GM13977 (cell line): ENCODE results near the gene PGAP1.

Experiments
- DNase-seq: peaks from one replicate; pipeline ENCODE4 v3.0.0; 2012; ENCODE audit warnings: low spot score
- in situ Hi-C: fragments of 300-500 bp; cut with MboI; formaldehyde crosslinking; loops from one replicate; pipeline ENCODE4 v1.12.0; 2022; ENCODE audit warnings: low sequenced_read_pairs, low pct_unique_long_range_greater_than_20kb, mixed read lengths, inconsistent platforms; ENCODE audit not compliant: unreplicated experiment
- TF ChIP-seq, protein P1 (sequence below): IDR thresholded peaks from 2 replicates; pipeline ENCODE4 v1.5.1; 2012; ENCODE audit warnings: mild to moderate bottlenecking, control low read depth; ENCODE audit not compliant: insufficient read depth; ENCODE audit errors: extremely low read depth, missing control alignments

Gene PGAP1

DNA sequence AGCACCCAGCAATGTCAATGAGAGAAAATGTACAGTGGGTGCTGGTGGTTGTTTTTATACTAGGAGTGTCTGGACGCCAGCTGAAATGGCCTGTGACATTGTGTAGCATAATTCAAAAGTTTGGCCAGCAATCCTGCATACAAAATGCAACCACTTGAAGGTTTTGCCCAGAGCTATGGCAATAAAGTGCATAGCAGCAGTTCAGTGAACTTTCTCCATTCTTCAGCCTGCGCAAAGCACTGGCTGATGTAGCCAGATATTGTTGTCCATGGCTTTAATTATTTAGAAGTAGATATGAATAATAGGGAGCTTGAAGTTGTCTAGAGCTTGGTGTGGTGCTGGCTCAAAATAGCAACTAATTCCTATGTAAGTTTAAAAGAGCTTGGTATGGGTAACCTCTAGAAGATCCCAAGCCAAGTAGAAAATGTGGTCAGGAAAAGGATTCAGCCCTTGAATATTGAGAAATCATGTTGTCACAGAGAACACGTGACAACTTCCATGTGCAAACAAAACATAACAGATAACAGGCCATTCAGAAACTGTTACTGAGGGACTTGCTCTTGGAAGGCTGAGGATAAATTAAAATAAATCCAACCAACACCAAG is 33.3 kb upstream of the PGAP1 start:
- TF ChIP-seq, protein P1, sequence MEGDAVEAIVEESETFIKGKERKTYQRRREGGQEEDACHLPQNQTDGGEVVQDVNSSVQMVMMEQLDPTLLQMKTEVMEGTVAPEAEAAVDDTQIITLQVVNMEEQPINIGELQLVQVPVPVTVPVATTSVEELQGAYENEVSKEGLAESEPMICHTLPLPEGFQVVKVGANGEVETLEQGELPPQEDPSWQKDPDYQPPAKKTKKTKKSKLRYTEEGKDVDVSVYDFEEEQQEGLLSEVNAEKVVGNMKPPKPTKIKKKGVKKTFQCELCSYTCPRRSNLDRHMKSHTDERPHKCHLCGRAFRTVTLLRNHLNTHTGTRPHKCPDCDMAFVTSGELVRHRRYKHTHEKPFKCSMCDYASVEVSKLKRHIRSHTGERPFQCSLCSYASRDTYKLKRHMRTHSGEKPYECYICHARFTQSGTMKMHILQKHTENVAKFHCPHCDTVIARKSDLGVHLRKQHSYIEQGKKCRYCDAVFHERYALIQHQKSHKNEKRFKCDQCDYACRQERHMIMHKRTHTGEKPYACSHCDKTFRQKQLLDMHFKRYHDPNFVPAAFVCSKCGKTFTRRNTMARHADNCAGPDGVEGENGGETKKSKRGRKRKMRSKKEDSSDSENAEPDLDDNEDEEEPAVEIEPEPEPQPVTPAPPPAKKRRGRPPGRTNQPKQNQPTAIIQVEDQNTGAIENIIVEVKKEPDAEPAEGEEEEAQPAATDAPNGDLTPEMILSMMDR, result no peak
- in situ Hi-C loops, result no loop called here
- no peak for DNase-seq

DNA sequence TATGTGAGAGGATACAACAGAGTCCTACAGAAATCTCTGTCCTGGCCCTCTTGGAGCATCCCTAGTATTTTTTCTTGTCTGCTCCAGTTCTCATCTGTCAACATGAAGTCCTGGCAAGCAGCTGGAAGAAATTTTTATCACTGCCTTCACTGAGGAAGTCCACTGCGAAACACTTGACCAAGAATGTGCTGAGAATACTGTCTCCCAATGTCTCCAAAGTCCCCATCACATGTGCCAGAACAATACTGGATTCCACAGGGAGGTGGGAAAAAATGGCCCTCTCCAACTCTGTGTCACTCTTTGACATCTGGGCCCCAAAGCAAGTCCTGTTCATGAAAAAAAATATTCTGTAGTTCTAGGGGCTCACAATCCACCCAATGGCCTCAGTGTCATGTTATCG is 32.8 kb upstream of the PGAP1 start:
- no peak for DNase-seq
- TF ChIP-seq, protein P1, result no peak
- in situ Hi-C loops, result no loop called here

DNA sequence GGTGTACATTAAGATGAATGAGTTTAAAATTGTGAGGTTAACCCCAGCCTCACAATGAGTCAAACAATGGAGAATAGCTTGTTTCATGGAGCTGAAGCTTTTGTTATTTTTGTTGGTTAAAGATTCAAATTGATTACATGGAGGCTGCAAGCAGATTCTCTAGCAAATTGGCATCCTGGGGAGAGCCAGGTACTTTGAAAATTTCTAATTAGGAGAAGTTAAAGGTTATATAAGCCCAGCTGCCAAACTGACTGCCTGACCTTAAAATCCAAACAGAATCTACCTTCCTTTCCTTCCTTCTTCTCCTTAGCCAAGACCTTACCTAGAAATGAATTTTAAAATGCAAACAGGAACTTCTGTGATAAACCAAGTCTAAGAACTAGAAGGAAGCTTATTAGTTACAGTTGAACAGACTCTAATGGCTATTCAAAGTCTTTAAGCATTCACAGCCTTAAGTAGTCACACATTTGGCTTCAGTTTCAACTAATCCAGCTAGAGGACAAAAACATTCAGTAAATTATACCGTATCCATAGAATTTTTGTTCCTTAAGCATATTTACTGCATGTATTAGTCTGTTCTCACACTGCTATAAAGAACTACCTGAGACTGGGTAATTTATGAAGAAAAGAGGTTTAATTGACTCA is 31.5 kb upstream of the PGAP1 start:
- in situ Hi-C loops, result no loop called here
- TF ChIP-seq, protein P1, result no peak
- DNase-seq, result no peak

DNA sequence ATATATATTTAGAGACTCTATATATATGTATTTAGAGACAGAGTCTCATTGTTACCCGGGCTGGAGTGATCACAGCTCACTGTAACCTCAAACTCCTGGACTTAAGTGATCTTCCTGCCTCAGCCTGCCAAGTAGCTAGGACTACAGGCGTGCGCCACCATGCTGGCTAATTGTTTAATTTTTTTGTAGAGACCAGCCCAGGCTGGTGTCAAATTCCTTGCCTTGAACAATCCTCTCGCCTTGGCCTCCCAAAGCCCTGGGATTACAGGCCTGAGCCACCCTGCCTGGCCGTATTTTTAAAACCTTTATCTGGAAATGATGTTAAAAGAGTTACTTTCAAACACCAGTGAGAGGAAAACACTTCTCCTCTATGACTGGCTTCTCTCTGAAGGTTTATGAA is 30.9 kb upstream of the PGAP1 start:
- in situ Hi-C loops, result no loop called here
- TF ChIP-seq, protein P1, result no peak
- no peak for DNase-seq

DNA sequence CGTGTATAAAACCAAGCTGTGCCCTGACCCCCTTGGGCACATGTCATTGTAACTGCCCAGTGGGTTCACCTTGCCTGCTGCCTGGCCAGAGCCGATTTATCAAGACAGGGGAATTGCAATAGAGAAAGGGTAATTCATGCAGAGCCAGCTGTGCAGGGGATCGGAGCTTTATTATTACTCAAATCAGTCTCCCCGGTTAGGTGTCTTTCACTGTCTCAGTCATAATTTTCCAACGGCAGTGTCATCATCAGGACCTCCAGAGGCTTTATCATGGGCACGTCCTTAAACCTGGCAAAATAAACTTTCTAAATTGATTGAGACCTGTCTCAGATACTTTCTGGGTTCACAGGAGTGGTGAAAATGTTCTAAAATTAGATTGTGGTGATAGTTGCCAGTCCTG is 29.6 kb upstream of the PGAP1 start:
- DNase-seq, result no peak
- TF ChIP-seq, protein P1, result no peak
- in situ Hi-C loops, result no loop called here

DNA sequence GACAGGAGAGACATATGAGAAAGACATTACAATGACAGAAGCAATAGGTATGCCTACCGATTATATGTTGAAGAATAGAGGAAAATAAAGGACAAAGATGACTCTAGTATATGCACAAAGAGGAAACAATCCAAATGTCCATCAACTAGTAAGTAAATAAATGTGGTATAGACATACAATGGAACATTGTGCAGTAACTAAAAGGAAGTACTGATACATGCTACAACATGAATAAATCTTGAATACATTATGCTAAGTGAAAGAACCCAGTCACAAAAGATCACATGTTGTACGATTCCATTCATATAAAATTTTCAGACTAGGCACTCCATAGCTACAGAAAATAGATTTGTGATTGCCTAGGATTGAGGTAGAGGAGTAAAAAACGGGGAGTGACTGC is 28.5 kb upstream of the PGAP1 start:
- in situ Hi-C loops, result no loop called here
- TF ChIP-seq, protein P1, result no peak
- no peak for DNase-seq
